Measurements from ENCODE around the gene ZC3H7A.

The ZC3H7A gene

GRCh38 chr16:11734025-11734652 lies 62.9 kb downstream of the ZC3H7A start:
- in situ Hi-C loops (cut with HindIII; ENCODE audit: low pct_ligation_motif_present, low sequenced_read_pairs), result no loop called here
- no peaks in the 10 kb centered on the region for H3K27me3 ChIP-seq (replicated peaks)
- H3K4me3 ChIP-seq (ENCODE audit: low read depth, low read length), result no peak overlapping the region
- no peak overlapping the region for H3K27ac ChIP-seq
- TF ChIP-seq CTCF (IDR thresholded peaks at IDR 0.05; ENCODE audit: low read depth, low read length, missing control alignments), result no peak
- no peak for DNase-seq
- H3K36me3 ChIP-seq (replicated peaks), result peaks cover 65% of the 10 kb centered on the region

GRCh38 chr16:11731222-11731621 lies 65.8 kb downstream of the ZC3H7A start:
- peaks cover 69% of the 10 kb centered on the region for H3K36me3 ChIP-seq (replicated peaks)
- in situ Hi-C loops (cut with HindIII; ENCODE audit: low pct_ligation_motif_present, low sequenced_read_pairs), result no loop called here

GRCh38 chr16:11729787-11730186 lies 67.3 kb downstream of the ZC3H7A start:
- Histone ChIP-seq H3K27ac (no peak overlapping the region), H3K27me3 (replicated peaks) (no peaks in the 10 kb centered on the region), H3K36me3 (replicated peaks) (peaks cover 68% of the 10 kb centered on the region), H3K4me3 (ENCODE audit: low read depth, low read length) (no peak overlapping the region)
- TF ChIP-seq CTCF (IDR thresholded peaks at IDR 0.05; ENCODE audit: low read depth, low read length, missing control alignments), result no peak
- no peak for DNase-seq
- in situ Hi-C loops (cut with HindIII; ENCODE audit: low pct_ligation_motif_present, low sequenced_read_pairs), result no loop called here

More at GRCh38 chr16:11731222-11731621, 65.8 kb downstream of the ZC3H7A start:
- Histone ChIP-seq H3K4me3 (ENCODE audit: low read depth, low read length) (no peak overlapping the region), H3K27ac (no peak overlapping the region), H3K27me3 (replicated peaks) (no peaks in the 10 kb centered on the region)
- no peak for TF ChIP-seq CTCF (IDR thresholded peaks at IDR 0.05; ENCODE audit: low read depth, low read length, missing control alignments)
- no peak for DNase-seq

- peaks cover 64% of the 10 kb centered on the region for H3K36me3 ChIP-seq (replicated peaks)
- H3K27me3 ChIP-seq (replicated peaks), result no peaks in the 10 kb centered on the region
- in situ Hi-C loops (cut with HindIII; ENCODE audit: low pct_ligation_motif_present, low sequenced_read_pairs), result no loop called here
- TF ChIP-seq CTCF (IDR thresholded peaks at IDR 0.05; ENCODE audit: low read depth, low read length, missing control alignments), result no peak
- DNase-seq, result no peak
- no peak overlapping the region for H3K27ac ChIP-seq
- no peak overlapping the region for H3K4me3 ChIP-seq (ENCODE audit: low read depth, low read length)
Measured at GRCh38 chr16:11727796-11728543, 69.1 kb downstream of the ZC3H7A start.

- no peak overlapping the region for H3K4me3 ChIP-seq (ENCODE audit: low read depth, low read length)
- H3K27ac ChIP-seq, result no peak overlapping the region
- no peaks in the 10 kb centered on the region for H3K27me3 ChIP-seq (replicated peaks)
- DNase-seq, result no peak
- TF ChIP-seq CTCF (IDR thresholded peaks at IDR 0.05; ENCODE audit: low read depth, low read length, missing control alignments), result no peak
- peaks cover 59% of the 10 kb centered on the region for H3K36me3 ChIP-seq (replicated peaks)
- in situ Hi-C loops (cut with HindIII; ENCODE audit: low pct_ligation_motif_present, low sequenced_read_pairs), result no loop called here
Measured at GRCh38 chr16:11726008-11726407, 71.0 kb downstream of the ZC3H7A start.
